SK-N-SH (cell line): Measurements from ENCODE around the gene OSBPL5. TPM values are rescaled to one million over a fixed set of nuclear protein-coding genes. Genes with fewer than 3 reads are reported as not detected.

Experiments
- CTCF ChIA-PET: fragments of 300-600, 350-600 bp; formaldehyde crosslinking; extraction: SDS; loops from one replicate; lab custom pipeline; 2021; lab: Yijun Ruan, JAX
- POLR2A ChIA-PET: fragments of 350-600 bp; sonication (Branson Sonifier 250); formaldehyde crosslinking; extraction: SDS; loops from one replicate; lab custom pipeline; 2020; ENCODE audit warnings: antibody characterized with exemption, inconsistent platforms; lab: Yijun Ruan, JAX
- DNase-seq: peaks from one replicate; pipeline ENCODE4 v3.0.0; 2012
- H2AFZ ChIP-seq: fragments of 200-600 bp; sonication (generic); 2 replicates; pipeline ENCODE4 v1.8.1; 2016; ENCODE audit warnings: antibody characterized with exemption, mild to moderate bottlenecking, low read depth
- H3F3A ChIP-seq: fragments of 200-600 bp; sonication (generic); replicated peaks from 2 replicates; pipeline ENCODE3; 2016; ENCODE audit warnings: antibody characterized with exemption, mild to moderate bottlenecking; ENCODE audit not compliant: insufficient read depth
- H3K27ac ChIP-seq, 2 experiments: fragments of 200-500 bp in 1 of 2; fragments of 200-600 bp in 1 of 2; sonication (Bioruptor generic) in 1 of 2; sonication (generic), shearing (Covaris generic) in 1 of 2; 2 replicates each; pipeline versions ENCODE4 v1.5.1 to v1.6.1; 2014 to 2016; ENCODE audit warnings: low read depth in 2 of 2, inconsistent platforms in 1 of 2, low read length in 1 of 2, mild to moderate bottlenecking in 1 of 2, mixed read lengths in 1 of 2
- H3K27me3 ChIP-seq: fragments of 200-600 bp; sonication (generic), shearing (Covaris generic); 2 replicates; pipeline ENCODE4 v1.6.1; 2016; ENCODE audit warnings: mixed run types; ENCODE audit not compliant: insufficient read depth
- H3K36me3 ChIP-seq, 2 experiments: fragments of 200-500 bp in 1 of 2; fragments of 200-600 bp in 1 of 2; sonication (Bioruptor generic) in 1 of 2; sonication (generic) in 1 of 2; replicated peaks in 1 of 2; 2 replicates each; pipeline versions ENCODE3 to v1.5.1; 2014 to 2016; ENCODE audit warnings: low read length in 1 of 2, mild to moderate bottlenecking in 1 of 2; ENCODE audit not compliant: insufficient read depth in 2 of 2, control insufficient read depth in 1 of 2
- H3K4me1 ChIP-seq, 2 experiments: fragments of 200-500 bp in 1 of 2; fragments of 200-600 bp in 1 of 2; sonication (Bioruptor generic) in 1 of 2; sonication (generic), shearing (Covaris generic) in 1 of 2; 2 replicates each; pipeline versions ENCODE4 v1.5.1 to v1.6.1; 2014 to 2016; ENCODE audit warnings: low read depth in 1 of 2, low read length in 1 of 2, mixed run types in 1 of 2; ENCODE audit not compliant: insufficient read depth in 2 of 2, control insufficient read depth in 1 of 2
- H3K4me2 ChIP-seq: fragments of 200-600 bp; sonication (generic), shearing (Covaris generic); 2 replicates; pipeline ENCODE4 v1.6.1; 2017; ENCODE audit warnings: mixed run types
- H3K4me3 ChIP-seq, 2 experiments: fragments of 200-500 bp in 1 of 2; fragments of 200-600 bp in 1 of 2; sonication (Bioruptor generic) in 1 of 2; sonication (generic), shearing (Covaris generic) in 1 of 2; 2 replicates each; pipeline versions ENCODE4 v1.5.1 to v1.8.1; 2014 to 2016; ENCODE audit warnings: low read depth in 2 of 2, inconsistent platforms in 1 of 2, low read length in 1 of 2, mild to moderate bottlenecking in 1 of 2, mixed read lengths in 1 of 2, moderate library complexity in 1 of 2
- H3K79me2 ChIP-seq: fragments of 200-600 bp; sonication (generic); 2 replicates; pipeline ENCODE4 v1.8.1; 2017; ENCODE audit warnings: mild to moderate bottlenecking; ENCODE audit not compliant: insufficient read depth
- H3K9ac ChIP-seq: fragments of 200-600 bp; sonication (generic); 2 replicates; pipeline ENCODE4 v1.6.1; 2017; ENCODE audit warnings: mixed run types
- H3K9me2 ChIP-seq: fragments of 200-600 bp; sonication (generic); 2 replicates; pipeline ENCODE4 v1.6.1; 2017; ENCODE audit warnings: mixed run types
- H3K9me3 ChIP-seq: fragments of 200-600 bp; sonication (generic); 2 replicates; pipeline ENCODE4 v1.6.1; 2017; ENCODE audit warnings: mixed run types, mild to moderate bottlenecking, moderate library complexity
- H4K20me1 ChIP-seq: fragments of 200-600 bp; sonication (generic); 2 replicates; pipeline ENCODE4 v1.6.1; 2017; ENCODE audit warnings: mild to moderate bottlenecking, mixed run types; ENCODE audit not compliant: insufficient read depth
- ELF1 ChIP-seq: IDR thresholded peaks from 2 replicates; pipeline ENCODE4 v1.4.0; 2012
- FOSL2 ChIP-seq: IDR thresholded peaks from 2 replicates; pipeline ENCODE4 v1.4.0; 2012; ENCODE audit warnings: low read depth, mild to moderate bottlenecking, moderate library complexity, borderline replicate concordance
- FOXJ3 ChIP-seq: sonication (generic); formaldehyde crosslinking; IDR thresholded peaks from 2 replicates; pipeline ENCODE4 v1.5.1; 2020; ENCODE audit warnings: mild to moderate bottlenecking, missing genetic modification reagents
- GABPA ChIP-seq: IDR thresholded peaks from 2 replicates; pipeline ENCODE4 v1.4.0; 2012; ENCODE audit warnings: low read depth, mild to moderate bottlenecking
- JUND ChIP-seq: IDR thresholded peaks from 2 replicates; pipeline ENCODE4 v1.4.0; 2012
- MEF2A ChIP-seq: IDR thresholded peaks from 2 replicates; pipeline ENCODE4 v1.4.0; 2012; ENCODE audit warnings: low read depth, borderline replicate concordance
- NFIC ChIP-seq: IDR thresholded peaks from 2 replicates; pipeline ENCODE4 v1.4.0; 2012; ENCODE audit warnings: borderline replicate concordance
- NRF1 ChIP-seq: IDR thresholded peaks from 2 replicates; pipeline ENCODE4 v1.6.1; 2012; ENCODE audit warnings: low read depth, mild to moderate bottlenecking, low read length
- RAD21 ChIP-seq: IDR thresholded peaks from 2 replicates; pipeline ENCODE4 v1.6.1; 2012; ENCODE audit warnings: mild to moderate bottlenecking, low read length
- RCOR1 ChIP-seq: fragments of 150-350 bp; IDR thresholded peaks from 2 replicates; pipeline ENCODE4 v1.6.1; 2017; ENCODE audit warnings: antibody characterized with exemption, low read length
- RFX5 ChIP-seq: IDR thresholded peaks from 2 replicates; pipeline ENCODE4 v1.6.1; 2012; ENCODE audit warnings: mild to moderate bottlenecking, improper control_type of control experiment, low read length
- SIN3A ChIP-seq: IDR thresholded peaks from 2 replicates; pipeline ENCODE4 v1.6.1; 2012; ENCODE audit warnings: low read depth, mild to moderate bottlenecking, low read length, moderate library complexity, borderline replicate concordance
- SMC3 ChIP-seq: IDR thresholded peaks from 2 replicates; pipeline ENCODE4 v1.6.1; 2012; ENCODE audit warnings: low read depth, low read length, improper control_type of control experiment
- TCF12 ChIP-seq: IDR thresholded peaks from 2 replicates; pipeline ENCODE4 v1.4.0; 2012
- YY1 ChIP-seq: IDR thresholded peaks from 2 replicates; pipeline ENCODE4 v1.4.0; 2012; ENCODE audit warnings: low read depth, mild to moderate bottlenecking
- WGBS: methylation state at CpG from one replicate; pipeline ENCODE4 v1.1.6; 2017; ENCODE audit warnings: low lambda C conversion rate; 5-methylcytosine and 5-hydroxymethylcytosine counted together
- polyA plus RNA-seq, 3 experiments: library from polyadenylated mRNA; depleted of rRNA; stranded (reverse); fragments of >200 nt; gene quantifications; 2 replicates each; pipeline ENCODE4 v1.2.3, GENCODE V29; 2012
- TF ChIP-seq, protein P1 (sequence below): IDR thresholded peaks from 2 replicates; pipeline ENCODE4 v1.4.0; 2012; ENCODE audit warnings: low read depth, borderline replicate concordance
- TF ChIP-seq, protein P2 (sequence below): IDR thresholded peaks from 2 replicates; pipeline ENCODE4; 2012
- TF ChIP-seq, protein P3 (sequence below): IDR thresholded peaks from 2 replicates; pipeline ENCODE4 v1.6.1; 2012; ENCODE audit warnings: mild to moderate bottlenecking, low read depth, low read length, moderate library complexity

The OSBPL5 gene
- polyA plus RNA-seq, 1 of the 3 experiments (the other 2 are of a cell fraction), result 10.9 TPM

DNA sequence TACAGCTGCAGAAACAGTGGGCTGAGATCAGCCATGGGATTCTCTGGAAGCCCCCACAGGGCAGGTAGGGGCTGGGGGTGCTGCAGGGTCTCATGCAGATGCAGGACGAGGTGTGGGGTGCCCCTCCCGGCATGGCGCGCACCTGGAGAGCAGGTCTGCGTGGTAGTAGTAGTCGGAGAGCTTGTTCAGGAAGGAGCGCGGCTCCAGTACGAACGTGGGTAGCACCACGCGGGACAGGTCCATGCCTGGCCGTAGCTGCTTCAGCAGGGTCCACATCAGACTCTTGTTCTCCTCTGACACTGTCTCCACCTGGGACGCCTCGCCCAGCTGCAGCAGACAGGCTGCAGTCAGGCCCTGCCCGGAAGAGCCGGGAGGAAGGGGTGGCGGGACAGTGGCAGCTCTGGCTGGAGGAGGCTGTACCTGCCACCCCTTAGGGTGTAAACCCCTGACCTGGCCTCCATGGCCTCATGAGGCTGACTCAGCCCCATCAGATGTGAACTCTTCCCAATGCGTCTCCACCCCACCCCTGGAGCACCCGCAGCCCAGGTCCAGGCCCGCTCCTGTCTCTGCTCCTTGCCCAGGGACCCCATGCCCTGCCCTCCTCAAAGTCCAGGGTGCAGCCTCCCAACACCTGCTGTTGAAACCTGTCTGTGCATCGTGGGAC is 60.9 kb downstream of the OSBPL5 start:
- Histone ChIP-seq H3F3A (no peaks in the 10 kb centered on the region), H3K4me1 (no peaks in the 10 kb centered on the region), H3K4me3 (no peak overlapping the region), H3K27ac (no peak overlapping the region), H3K79me2 (no peaks in the 10 kb centered on the region), H3K9me3 (no peaks in the 10 kb centered on the region), H4K20me1 (no peaks in the 10 kb centered on the region), H3K36me3 (no peaks in the 10 kb centered on the region), H3K9me2 (no peaks in the 10 kb centered on the region), H3K9ac (no peak overlapping the region), H3K27me3 (no peaks in the 10 kb centered on the region), H2AFZ (no peak overlapping the region), H3K4me2 (no peak overlapping the region)
- TF ChIP-seq TCF12 (no peak), NFIC (no peak), NRF1 (no peak), FOXJ3 (CRISPR knock-in tag) (no peak), SMC3 (no peak), RFX5 (no peak), SIN3A (no peak), ELF1 (no peak), MEF2A (no peak), RAD21 (no peak), FOSL2 (no peak), YY1 (no peak), RCOR1 (no peak), JUND (no peak), GABPA (no peak)
- TF ChIP-seq, protein P1, sequence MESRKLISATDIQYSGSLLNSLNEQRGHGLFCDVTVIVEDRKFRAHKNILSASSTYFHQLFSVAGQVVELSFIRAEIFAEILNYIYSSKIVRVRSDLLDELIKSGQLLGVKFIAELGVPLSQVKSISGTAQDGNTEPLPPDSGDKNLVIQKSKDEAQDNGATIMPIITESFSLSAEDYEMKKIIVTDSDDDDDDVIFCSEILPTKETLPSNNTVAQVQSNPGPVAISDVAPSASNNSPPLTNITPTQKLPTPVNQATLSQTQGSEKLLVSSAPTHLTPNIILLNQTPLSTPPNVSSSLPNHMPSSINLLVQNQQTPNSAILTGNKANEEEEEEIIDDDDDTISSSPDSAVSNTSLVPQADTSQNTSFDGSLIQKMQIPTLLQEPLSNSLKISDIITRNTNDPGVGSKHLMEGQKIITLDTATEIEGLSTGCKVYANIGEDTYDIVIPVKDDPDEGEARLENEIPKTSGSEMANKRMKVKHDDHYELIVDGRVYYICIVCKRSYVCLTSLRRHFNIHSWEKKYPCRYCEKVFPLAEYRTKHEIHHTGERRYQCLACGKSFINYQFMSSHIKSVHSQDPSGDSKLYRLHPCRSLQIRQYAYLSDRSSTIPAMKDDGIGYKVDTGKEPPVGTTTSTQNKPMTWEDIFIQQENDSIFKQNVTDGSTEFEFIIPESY, result no peak
- TF ChIP-seq, protein P2, sequence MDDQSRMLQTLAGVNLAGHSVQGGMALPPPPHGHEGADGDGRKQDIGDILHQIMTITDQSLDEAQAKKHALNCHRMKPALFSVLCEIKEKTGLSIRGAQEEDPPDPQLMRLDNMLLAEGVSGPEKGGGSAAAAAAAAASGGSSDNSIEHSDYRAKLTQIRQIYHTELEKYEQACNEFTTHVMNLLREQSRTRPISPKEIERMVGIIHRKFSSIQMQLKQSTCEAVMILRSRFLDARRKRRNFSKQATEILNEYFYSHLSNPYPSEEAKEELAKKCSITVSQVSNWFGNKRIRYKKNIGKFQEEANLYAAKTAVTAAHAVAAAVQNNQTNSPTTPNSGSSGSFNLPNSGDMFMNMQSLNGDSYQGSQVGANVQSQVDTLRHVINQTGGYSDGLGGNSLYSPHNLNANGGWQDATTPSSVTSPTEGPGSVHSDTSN, result no peak
- TF ChIP-seq, protein P3, sequence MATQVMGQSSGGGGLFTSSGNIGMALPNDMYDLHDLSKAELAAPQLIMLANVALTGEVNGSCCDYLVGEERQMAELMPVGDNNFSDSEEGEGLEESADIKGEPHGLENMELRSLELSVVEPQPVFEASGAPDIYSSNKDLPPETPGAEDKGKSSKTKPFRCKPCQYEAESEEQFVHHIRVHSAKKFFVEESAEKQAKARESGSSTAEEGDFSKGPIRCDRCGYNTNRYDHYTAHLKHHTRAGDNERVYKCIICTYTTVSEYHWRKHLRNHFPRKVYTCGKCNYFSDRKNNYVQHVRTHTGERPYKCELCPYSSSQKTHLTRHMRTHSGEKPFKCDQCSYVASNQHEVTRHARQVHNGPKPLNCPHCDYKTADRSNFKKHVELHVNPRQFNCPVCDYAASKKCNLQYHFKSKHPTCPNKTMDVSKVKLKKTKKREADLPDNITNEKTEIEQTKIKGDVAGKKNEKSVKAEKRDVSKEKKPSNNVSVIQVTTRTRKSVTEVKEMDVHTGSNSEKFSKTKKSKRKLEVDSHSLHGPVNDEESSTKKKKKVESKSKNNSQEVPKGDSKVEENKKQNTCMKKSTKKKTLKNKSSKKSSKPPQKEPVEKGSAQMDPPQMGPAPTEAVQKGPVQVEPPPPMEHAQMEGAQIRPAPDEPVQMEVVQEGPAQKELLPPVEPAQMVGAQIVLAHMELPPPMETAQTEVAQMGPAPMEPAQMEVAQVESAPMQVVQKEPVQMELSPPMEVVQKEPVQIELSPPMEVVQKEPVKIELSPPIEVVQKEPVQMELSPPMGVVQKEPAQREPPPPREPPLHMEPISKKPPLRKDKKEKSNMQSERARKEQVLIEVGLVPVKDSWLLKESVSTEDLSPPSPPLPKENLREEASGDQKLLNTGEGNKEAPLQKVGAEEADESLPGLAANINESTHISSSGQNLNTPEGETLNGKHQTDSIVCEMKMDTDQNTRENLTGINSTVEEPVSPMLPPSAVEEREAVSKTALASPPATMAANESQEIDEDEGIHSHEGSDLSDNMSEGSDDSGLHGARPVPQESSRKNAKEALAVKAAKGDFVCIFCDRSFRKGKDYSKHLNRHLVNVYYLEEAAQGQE, result no peak
- POLR2A ChIA-PET, result no interaction called here
- peak; percentile 34 for DNase-seq
- CTCF ChIA-PET, result interaction anchor here (1.2 to 2.0 kb wide), 3 partner anchors 12 to 113 kb away, joined by 3 to 13 read pairs (median 4); no protein-coding TSS in a partner anchor
- WGBS, result 92% methylated on average over 6 of the region's 22 CpGs
